GM12874 (cell line): ENCODE measurements around the gene BIRC5.

Experiments
- CTCF ChIP-seq: IDR thresholded peaks from 2 replicates; pipeline ENCODE4 v1.5.1; 2011; ENCODE audit warnings: low read depth, mild to moderate bottlenecking, control low read depth, low read length, moderate library complexity; ENCODE audit not compliant: insufficient read depth

Gene BIRC5

GRCh38 chr17:78223061-78223460 lies 9.0 kb downstream of the BIRC5 start:
- TF ChIP-seq CTCF: no peak

GRCh38 chr17:78223765-78224164 lies 9.7 kb downstream of the BIRC5 start:
- no peak for TF ChIP-seq CTCF

- TF ChIP-seq CTCF: no peak
Measured at GRCh38 chr17:78224231-78225087, 10.4 kb downstream of the BIRC5 start.

GRCh38 chr17:78225088-78225865 lies 11.2 kb downstream of the BIRC5 start:
- no peak for TF ChIP-seq CTCF

- TF ChIP-seq CTCF: no peak
Measured at GRCh38 chr17:78226055-78226758, 12.2 kb downstream of the BIRC5 start.

- TF ChIP-seq CTCF: no peak
Measured at GRCh38 chr17:78226759-78227454, 12.9 kb downstream of the BIRC5 start.
